Uterus (tissue), 4 donors: ENCODE results near the gene HTR3A. TPM values are rescaled to one million over a fixed set of nuclear protein-coding genes. Genes with fewer than 3 reads are reported as not detected.

ENCODE experiments used
- DNase-seq, 2 donors: peaks; one replicate each; pipeline ENCODE4 v3.0.0-alpha.2; 2019 to 2020
- H3K27ac ChIP-seq, 2 donors: fragments of 200-600 bp; sonication (generic); 1 replicate in 1 of 2; 2 replicates in 1 of 2; pipeline ENCODE4 v1.5.1; 2016 to 2018
- H3K27me3 ChIP-seq, 2 donors: fragments of 200-600 bp; sonication (generic); one replicate each; pipeline ENCODE4 v1.5.1; 2018 to 2019; ENCODE audit warnings: control low read depth in 1 of 2
- H3K36me3 ChIP-seq, 2 donors: fragments of 200-600 bp; sonication (generic); one replicate each; pipeline ENCODE4 v1.5.1; 2019; ENCODE audit warnings: control low read depth in 1 of 2
- H3K4me1 ChIP-seq, 2 donors: fragments of 200-600 bp; sonication (generic); one replicate each; pipeline ENCODE4 v1.5.1; 2018 to 2019; ENCODE audit warnings: control low read depth in 1 of 2
- H3K4me3 ChIP-seq, 2 donors: fragments of 200-600 bp; sonication (generic); 1 replicate in 1 of 2; 2 replicates in 1 of 2; pipeline ENCODE4 v1.5.1; 2018 to 2019; ENCODE audit warnings: mild to moderate bottlenecking in 1 of 2
- H3K9me3 ChIP-seq, 2 donors: fragments of 200-600 bp; sonication (generic); one replicate each; pipeline ENCODE4 v1.5.1; 2019; ENCODE audit warnings: control low read depth in 1 of 2
- POLR2A ChIP-seq, 2 donors: fragments of 450-650 bp; IDR thresholded peaks; one replicate each; pipeline ENCODE4 v1.6.1; 2016; ENCODE audit warnings: antibody characterized with exemption in 2 of 2, mild to moderate bottlenecking in 1 of 2, moderate library complexity in 1 of 2
- intact Hi-C: fragments of 100-400 bp; cut with DNase I; formaldehyde crosslinking; loops from one replicate; pipeline ENCODE4 v1.15.1; 2023; ENCODE audit warnings: low total_unique reads
- total RNA-seq, 4 donors: library from RNA; depleted of rRNA in 3 of 4; stranded (reverse); fragments of >200 nt in 3 of 4; gene quantifications; one replicate each; pipeline versions ENCODE4 v1.1.0 to v1.2.4, GENCODE V29; 2014 to 2023
- TF ChIP-seq, protein P1 (sequence below), 4 experiments: fragments of 200-600 bp in 2 of 4; fragments of 450-650 bp in 2 of 4; sonication (generic) in 2 of 4; IDR thresholded peaks; one replicate each; pipeline ENCODE4 v1.5.1; 2016 to 2019; ENCODE audit warnings: antibody characterized with exemption in 4 of 4, mild to moderate bottlenecking in 2 of 4, moderate library complexity in 1 of 4
- donor health status: DM: yes; HTN: yes; CAD: no.

HTR3A gene
- total RNA-seq, 4 donors from 2014 or later: 0.14 to 0.21 TPM; not detected in 2

DNA sequence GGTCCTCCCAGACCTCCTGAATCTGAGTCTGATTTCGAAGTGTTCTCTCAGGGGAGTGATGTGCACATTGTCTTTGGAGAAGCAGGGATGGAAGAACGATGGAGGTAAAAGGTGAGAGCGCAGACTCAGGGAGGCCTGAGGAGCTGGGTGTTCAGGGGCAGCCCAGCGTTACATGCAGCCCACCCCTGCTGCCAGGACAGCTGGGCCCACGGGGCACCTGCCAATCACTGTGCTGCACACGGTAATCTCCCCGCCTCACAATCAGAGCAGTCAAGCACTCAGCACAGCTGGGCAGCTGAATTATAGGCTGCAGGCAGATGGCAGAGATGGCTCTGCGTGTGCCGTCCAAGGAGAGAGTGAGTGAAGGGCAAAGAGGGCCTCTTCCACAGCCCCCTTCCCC lies 17.9 kb upstream of the HTR3A start:
- H3K27me3 ChIP-seq: no peaks in the 10 kb centered on the region
- TF ChIP-seq POLR2A (IDR thresholded peaks at IDR 0.05): no peak
- TF ChIP-seq, protein P1, sequence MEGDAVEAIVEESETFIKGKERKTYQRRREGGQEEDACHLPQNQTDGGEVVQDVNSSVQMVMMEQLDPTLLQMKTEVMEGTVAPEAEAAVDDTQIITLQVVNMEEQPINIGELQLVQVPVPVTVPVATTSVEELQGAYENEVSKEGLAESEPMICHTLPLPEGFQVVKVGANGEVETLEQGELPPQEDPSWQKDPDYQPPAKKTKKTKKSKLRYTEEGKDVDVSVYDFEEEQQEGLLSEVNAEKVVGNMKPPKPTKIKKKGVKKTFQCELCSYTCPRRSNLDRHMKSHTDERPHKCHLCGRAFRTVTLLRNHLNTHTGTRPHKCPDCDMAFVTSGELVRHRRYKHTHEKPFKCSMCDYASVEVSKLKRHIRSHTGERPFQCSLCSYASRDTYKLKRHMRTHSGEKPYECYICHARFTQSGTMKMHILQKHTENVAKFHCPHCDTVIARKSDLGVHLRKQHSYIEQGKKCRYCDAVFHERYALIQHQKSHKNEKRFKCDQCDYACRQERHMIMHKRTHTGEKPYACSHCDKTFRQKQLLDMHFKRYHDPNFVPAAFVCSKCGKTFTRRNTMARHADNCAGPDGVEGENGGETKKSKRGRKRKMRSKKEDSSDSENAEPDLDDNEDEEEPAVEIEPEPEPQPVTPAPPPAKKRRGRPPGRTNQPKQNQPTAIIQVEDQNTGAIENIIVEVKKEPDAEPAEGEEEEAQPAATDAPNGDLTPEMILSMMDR (IDR thresholded peaks at IDR 0.05): no peak
- DNase-seq: no peak
- no peak overlapping the region for H3K27ac ChIP-seq
- intact Hi-C loops: no loop called here
- no peak overlapping the region for H3K4me3 ChIP-seq
- no peaks in the 10 kb centered on the region for H3K36me3 ChIP-seq
- H3K4me1 ChIP-seq: no peaks in the 10 kb centered on the region
- no peaks in the 10 kb centered on the region for H3K9me3 ChIP-seq

DNA sequence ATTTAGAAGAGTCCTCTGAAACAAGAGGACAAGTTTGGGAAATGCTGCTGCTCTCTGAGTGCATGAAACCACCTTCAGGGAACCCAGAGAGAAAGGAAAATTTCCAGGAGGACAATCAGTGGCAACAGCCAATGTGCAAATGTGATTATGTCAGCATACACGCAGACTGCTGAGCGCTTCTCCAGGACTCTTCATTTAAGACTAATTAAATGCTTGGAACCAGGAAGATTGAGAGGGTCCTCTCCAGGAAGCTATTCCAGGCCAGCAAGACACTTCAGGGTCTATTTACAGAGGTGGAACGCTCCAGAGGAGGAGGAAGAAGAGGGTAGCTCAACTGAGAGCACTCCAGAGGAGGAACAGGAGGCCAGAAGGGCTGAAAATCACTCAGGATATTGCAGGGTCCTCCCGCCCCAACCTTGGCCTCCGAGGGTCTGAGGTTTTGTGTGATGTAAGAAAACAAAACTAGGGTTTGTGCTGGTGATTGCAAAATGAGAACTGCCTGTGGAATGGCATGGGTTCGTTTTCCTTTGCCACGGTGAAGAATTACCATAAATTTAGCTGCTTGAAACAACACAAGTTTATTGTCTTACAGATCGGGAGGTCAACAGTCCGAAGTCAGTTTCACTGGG lies 14.1 kb upstream of the HTR3A start:
- intact Hi-C loops: no loop called here
- DNase-seq: no peak
- no peaks in the 10 kb centered on the region for H3K36me3 ChIP-seq
- TF ChIP-seq POLR2A (IDR thresholded peaks at IDR 0.05): no peak
- TF ChIP-seq, protein P1 (IDR thresholded peaks at IDR 0.05): no peak
- no peaks in the 10 kb centered on the region for H3K9me3 ChIP-seq
- no peaks in the 10 kb centered on the region for H3K4me1 ChIP-seq
- H3K4me3 ChIP-seq: no peak overlapping the region
- H3K27ac ChIP-seq: no peak overlapping the region
- no peaks in the 10 kb centered on the region for H3K27me3 ChIP-seq

DNA sequence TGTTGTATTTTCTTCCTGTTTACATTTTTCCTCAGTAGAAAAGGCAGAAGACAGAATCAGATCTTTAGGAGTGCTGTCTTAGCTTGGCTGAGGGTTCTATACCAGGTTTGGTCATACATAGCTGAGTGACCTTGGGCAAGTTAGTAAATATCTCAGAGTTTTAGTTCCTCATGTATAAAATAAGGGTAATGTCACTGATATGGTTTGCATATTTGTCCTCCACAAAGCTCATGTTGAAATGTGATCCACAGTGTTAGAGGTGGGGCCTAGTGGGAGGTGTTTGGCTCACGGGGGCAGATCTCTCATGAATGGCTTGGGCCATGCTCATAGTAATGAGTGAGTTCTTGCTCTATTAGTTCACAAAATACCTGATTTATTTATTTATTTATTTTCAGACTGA lies 7.5 kb upstream of the HTR3A start:
- TF ChIP-seq, protein P1 (IDR thresholded peaks at IDR 0.05): no peak
- TF ChIP-seq POLR2A (IDR thresholded peaks at IDR 0.05): no peak
- H3K9me3 ChIP-seq: no peaks in the 10 kb centered on the region
- intact Hi-C loops: no loop called here
- no peaks in the 10 kb centered on the region for H3K36me3 ChIP-seq
- no peaks in the 10 kb centered on the region for H3K4me1 ChIP-seq
- no peaks in the 10 kb centered on the region for H3K27me3 ChIP-seq
- H3K27ac ChIP-seq: no peak overlapping the region
- no peak for DNase-seq
- H3K4me3 ChIP-seq: no peak overlapping the region

DNA sequence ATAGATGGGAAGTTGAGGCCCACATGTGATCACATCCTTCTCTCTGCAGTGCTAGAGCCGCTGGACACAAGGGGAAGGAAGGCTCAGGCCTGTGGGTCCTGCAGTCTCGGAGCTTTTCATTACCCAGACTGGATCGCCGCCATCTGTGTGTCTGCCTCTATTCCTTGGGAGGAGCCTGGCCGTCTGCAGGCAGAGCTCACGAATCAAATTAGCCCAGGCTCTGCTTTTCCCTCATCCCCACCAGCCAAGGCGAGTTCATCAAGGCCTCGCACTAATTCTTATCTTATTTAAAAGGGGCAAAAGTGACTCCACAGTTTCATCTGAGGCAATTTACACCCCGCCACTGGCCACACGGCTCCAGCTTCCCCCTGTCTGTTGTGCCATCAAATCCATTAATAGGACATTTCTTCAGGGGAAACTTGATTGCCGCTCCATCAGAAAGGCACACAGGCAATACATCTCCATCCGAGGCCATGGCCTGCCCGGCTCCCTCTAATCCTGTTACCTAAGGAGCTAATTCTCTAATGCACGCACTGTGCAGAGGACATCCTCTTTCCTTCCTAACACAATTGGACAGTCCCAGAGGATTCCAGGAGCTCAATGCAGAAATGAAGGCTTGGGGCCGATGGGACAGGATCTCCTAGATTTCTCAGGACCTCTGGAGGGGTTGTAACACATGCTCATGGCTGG lies 3.3 kb upstream of the HTR3A start:
- no peaks in the 10 kb centered on the region for H3K36me3 ChIP-seq
- DNase-seq: no peak
- H3K27ac ChIP-seq: no peak overlapping the region
- no peaks in the 10 kb centered on the region for H3K9me3 ChIP-seq
- intact Hi-C loops: no loop called here
- no peak overlapping the region for H3K4me3 ChIP-seq
- H3K4me1 ChIP-seq: no peaks in the 10 kb centered on the region
- no peaks in the 10 kb centered on the region for H3K27me3 ChIP-seq
- TF ChIP-seq, protein P1 (IDR thresholded peaks at IDR 0.05): no peak
- no peak for TF ChIP-seq POLR2A (IDR thresholded peaks at IDR 0.05)

DNA sequence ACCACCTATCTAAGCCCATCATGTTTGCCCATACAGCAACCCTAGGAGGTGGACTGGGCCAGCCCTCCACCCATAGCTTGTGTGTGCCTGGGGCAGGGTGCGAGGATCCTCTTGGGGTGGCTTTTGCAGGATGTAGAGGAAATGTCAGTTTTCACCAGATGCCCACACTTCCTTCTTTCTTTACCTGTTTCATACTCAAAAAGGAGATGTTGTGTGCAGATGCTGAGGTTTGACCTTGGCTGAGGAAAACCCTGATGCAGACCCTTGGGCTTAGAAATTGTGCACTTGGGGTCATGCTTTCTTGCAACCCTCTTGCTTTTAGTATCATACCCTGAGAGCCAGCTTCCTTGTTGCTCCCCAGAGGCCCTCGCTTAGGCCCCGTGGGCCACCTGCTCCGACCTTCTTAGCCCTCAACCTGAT lies 2.2 kb downstream of the HTR3A start:
- Histone ChIP-seq H3K9me3 (no peaks in the 10 kb centered on the region), H3K27me3 (no peaks in the 10 kb centered on the region), H3K4me1 (no peaks in the 10 kb centered on the region), H3K27ac (no peak overlapping the region), H3K36me3 (no peaks in the 10 kb centered on the region), H3K4me3 (no peak overlapping the region)
- no peak for DNase-seq
- TF ChIP-seq POLR2A (IDR thresholded peaks at IDR 0.05): no peak
- TF ChIP-seq, protein P1 (IDR thresholded peaks at IDR 0.05): no peak
- intact Hi-C loops: no loop called here
